GM10266 (cell line): Measurements from ENCODE around the gene HAAO.
A peak's percentile ranks its signal among the peaks of the same experiment; 100 is the strongest.

ENCODE experiments used
- DNase-seq: peaks from one replicate; pipeline ENCODE4 v3.0.0; 2012; ENCODE audit errors: extremely low spot score
- TF ChIP-seq, protein P1 (sequence below): IDR thresholded peaks from 2 replicates; pipeline ENCODE4 v1.5.1; 2012; ENCODE audit warnings: mild to moderate bottlenecking, low read depth; ENCODE audit not compliant: control insufficient read depth, insufficient read depth; ENCODE audit errors: missing control alignments

HAAO gene

GRCh38 chr2:42827647-42828486, 35.5 kb upstream of the HAAO start:
- TF ChIP-seq, protein P1, sequence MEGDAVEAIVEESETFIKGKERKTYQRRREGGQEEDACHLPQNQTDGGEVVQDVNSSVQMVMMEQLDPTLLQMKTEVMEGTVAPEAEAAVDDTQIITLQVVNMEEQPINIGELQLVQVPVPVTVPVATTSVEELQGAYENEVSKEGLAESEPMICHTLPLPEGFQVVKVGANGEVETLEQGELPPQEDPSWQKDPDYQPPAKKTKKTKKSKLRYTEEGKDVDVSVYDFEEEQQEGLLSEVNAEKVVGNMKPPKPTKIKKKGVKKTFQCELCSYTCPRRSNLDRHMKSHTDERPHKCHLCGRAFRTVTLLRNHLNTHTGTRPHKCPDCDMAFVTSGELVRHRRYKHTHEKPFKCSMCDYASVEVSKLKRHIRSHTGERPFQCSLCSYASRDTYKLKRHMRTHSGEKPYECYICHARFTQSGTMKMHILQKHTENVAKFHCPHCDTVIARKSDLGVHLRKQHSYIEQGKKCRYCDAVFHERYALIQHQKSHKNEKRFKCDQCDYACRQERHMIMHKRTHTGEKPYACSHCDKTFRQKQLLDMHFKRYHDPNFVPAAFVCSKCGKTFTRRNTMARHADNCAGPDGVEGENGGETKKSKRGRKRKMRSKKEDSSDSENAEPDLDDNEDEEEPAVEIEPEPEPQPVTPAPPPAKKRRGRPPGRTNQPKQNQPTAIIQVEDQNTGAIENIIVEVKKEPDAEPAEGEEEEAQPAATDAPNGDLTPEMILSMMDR, result peak; percentile 97

GRCh38 chr2:42826231-42826630, 33.8 kb upstream of the HAAO start:
- no peak for DNase-seq
- TF ChIP-seq, protein P1, result no peak

More at GRCh38 chr2:42827647-42828486, 35.5 kb upstream of the HAAO start:
- DNase-seq, result peak; percentile 78

DNA sequence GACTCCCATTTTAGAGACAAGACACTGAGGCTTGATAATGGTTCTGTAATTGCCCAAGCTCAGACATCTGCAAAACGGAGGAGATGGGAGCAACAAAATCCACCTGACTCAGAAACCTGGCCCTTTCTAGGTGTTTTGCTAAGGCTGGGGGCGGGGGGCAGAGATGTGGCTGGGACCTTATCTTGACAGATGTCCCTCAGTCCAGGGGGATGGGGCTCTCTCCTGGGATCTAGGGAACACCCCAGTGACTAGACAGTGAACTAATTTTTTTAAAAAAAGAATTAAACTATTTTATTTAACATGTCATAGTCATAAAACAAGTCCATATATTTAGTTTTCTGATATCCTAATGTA, 32.0 kb upstream of the HAAO start:
- no peak for DNase-seq
- TF ChIP-seq, protein P1, result no peak

GRCh38 chr2:42823744-42824453, 31.5 kb upstream of the HAAO start:
- no peak for DNase-seq
- TF ChIP-seq, protein P1, result no peak

DNA sequence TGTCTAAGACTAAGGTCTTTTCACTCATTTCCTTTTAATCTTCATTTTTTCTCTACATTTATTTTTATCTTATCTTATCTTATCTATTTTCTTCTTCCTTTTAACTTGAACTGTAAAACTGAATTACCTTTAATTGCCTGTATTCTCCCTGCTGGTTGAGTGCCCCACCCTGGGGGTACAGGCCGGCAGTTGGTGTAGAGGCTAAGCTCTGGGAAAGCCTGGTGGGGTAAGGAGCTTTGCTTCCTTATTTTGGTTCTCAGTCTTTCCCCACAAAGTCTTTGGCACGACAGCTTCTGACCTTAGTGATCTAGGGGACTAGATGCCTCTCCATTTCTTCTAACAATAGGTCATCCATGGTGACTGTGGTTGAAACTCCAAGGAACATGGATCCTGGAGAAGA, 26.8 kb upstream of the HAAO start:
- no peak for DNase-seq
- TF ChIP-seq, protein P1, result no peak

- TF ChIP-seq, protein P1, result no peak
- DNase-seq, result no peak
Observed at GRCh38 chr2:42815726-42816125, 23.3 kb upstream of the HAAO start.

- DNase-seq, result no peak
- TF ChIP-seq, protein P1, result no peak
Observed at GRCh38 chr2:42813763-42814162, 21.4 kb upstream of the HAAO start.
